HL-60/S4 treated with retinoic acid at 250 ng/mL for 4 days and 3 days (cell line): ENCODE measurements around the gene ZFPM1.

Experiments used
- in situ Hi-C: fragments of 300-500 bp; cut with MboI; formaldehyde crosslinking; loops from 2 replicates; pipeline ENCODE4 v1.7.0; 2022; ENCODE audit warnings: low sequenced_read_pairs

Gene ZFPM1

GRCh38 chr16:88536510-88536909 lies 83.4 kb downstream of the ZFPM1 start:
- in situ Hi-C loops = no loop called here

DNA sequence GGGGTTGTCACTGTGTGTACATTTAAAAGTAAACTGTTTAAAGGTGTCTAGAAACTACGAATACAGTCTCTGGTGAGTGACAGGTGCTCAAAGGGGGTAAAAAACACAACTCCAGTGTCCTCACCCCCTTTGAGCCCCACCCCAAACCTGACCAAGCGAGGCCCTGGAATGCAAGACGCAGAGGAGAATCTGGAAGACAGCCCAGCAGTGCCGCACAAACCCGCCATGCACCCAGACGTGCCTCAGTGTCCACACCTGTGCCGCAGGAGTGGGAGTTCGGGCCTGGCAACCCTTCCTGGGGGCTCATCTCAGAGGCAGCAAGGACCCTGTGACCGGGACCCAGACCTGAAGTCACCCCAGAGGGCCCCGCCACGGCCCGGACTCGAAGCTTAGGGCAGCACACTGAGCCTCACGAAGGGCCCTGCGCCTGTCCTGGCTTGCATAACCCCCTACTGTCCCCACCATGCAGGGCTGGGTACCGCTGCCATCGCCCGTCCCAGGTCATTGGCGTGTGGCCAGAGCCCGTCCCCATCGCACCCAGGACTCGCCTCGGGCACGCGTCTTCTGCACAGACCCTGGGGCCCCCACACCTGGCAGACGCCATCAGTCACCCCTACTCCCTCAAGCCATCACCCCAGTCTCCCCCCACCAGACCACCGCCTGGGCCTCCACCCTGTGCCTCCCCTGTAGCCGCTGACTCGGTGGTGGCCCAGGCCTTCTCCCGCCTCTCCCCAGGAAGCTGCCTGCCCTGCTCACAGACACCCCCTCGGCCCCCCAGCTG lies 84.1 kb downstream of the ZFPM1 start:
- in situ Hi-C loops = no loop called here

DNA sequence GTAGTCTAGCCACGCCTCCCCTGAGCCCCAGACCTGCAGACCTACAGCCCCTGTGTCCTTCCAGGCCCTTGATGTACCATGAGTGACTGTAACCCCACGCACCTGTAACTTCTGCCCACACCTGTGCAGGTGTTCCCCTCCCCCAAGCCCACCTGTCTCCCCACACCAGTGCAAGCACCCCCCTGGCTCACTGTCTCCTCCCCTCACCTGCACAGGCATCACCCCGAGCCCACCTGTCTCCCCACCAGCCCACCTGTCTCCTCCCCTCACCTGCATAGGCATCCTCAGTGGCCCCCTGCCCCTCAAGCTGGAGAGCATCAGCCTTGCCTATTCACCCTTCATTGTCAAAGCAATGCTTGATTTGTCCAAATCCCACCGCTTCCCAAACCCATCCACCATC lies 84.8 kb downstream of the ZFPM1 start:
- in situ Hi-C loops = no loop called here

GRCh38 chr16:88538366-88539060 lies 85.4 kb downstream of the ZFPM1 start:
- in situ Hi-C loops = no loop called here

DNA sequence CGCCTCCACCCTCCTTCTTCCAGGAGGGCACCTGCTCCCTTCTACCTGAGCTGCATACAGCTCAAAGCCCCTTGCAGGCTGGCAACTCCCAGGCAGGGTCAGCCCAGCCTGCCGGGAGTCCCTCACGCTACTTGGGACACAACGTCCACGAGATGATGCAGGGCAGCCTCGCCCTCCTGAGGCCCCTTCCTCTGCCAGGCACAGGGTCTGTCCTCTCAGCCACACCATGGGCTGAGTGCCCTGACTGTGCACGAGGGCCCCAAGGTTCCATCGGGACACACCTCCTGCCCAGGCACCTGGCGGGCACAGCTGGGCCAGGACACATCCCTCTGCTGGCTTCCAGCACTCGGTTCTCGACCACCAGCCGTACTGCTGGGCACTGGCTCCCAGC lies 86.2 kb downstream of the ZFPM1 start:
- in situ Hi-C loops = no loop called here

DNA sequence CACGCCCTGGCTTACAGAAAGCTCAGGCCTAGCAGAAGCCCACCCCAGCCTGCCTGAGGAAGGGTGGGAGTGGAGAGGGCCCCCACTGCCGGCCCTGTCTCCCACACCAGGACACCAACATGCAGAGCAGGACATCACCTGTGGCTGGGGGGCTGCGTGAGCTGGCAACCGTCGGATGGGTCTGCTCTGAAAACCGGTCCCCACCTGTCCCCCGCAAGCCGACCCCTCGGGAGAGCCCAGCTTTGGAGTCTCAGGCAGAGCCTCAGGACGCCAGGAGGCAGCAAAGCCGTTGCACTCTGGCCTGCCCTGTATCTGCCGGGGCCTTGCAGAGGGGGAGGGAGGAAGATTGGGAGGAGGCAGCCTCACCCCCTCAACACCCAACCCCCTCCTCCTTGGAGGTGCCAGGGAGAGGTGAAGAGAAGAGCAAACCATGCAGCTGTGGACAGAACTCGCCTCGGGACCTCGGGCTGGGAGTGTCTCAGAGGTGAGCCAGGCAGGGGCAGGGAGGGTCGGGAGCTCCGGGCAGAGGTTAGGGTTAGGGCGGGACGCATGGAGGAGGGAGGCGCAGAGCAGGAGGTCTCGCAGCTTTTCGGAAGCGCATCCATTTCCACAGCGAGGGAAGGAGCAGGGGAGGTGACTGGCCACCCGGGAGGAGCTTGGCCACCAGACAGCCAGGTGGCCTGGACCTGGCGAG lies 86.7 kb downstream of the ZFPM1 start:
- in situ Hi-C loops = no loop called here

- in situ Hi-C loops = no loop called here
These were observed 87.4 kb downstream of the ZFPM1 start for GRCh38 chr16:88540346-88540977.

GRCh38 chr16:88541831-88542616 lies 88.9 kb downstream of the ZFPM1 start:
- in situ Hi-C loops = no loop called here

GRCh38 chr16:88543230-88543813 lies 90.2 kb downstream of the ZFPM1 start:
- in situ Hi-C loops = no loop called here

- in situ Hi-C loops = no loop called here
These were observed 92.7 kb downstream of the ZFPM1 start for GRCh38 chr16:88545781-88546180.

DNA sequence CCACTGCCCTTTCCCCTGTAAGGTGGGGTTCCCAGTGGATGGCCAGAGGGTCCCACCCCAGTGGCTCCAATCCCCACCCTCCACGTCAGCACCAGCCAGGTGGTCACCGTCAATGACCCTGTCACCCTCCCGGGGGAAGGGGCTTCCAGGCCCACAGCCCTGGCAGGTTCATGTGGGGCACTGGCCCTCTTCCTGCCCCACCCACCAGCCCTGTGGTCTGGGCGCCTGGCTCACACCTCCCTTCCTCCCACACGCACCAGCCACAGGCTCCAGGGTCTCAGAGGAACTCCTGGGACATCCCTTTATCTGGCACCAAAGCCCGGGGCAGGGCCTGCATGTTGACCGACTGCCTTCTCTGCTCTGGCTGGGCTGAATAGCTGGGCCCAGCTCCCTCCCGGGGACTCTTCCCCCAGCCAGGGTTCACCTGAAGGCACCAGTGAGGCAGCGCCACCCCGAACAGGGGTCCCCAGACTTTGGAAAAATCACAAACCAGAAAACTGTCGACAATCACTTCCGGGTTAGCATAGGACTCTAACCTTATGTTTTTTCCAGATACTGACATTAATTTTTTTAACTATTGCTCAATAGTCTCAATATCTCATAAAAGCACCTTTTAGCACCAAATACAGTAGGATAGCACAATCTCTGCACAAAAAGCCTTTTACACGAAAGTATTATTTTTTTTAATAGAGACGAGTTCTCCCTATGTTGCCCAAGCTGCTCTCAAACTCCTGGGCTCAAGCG lies 95.2 kb downstream of the ZFPM1 start:
- in situ Hi-C loops = no loop called here

DNA sequence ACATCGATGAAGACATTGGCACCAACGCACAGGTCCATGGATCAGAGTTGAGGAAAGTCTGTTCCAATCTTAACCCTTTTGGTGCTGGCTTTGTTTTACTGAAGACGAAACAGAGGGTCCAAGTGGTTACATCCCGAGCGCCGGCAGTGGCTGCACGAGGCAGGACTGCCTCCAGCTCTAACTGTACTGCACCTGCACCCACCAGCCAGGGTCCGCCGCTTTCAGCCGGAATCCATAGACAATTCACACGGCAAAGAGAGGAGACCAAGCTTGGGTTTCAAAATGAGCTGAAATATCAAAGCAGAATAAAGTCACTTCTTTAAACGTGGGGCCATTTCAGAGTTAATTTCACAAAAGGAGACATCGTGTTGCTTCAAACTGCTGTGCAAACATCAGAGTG lies 95.9 kb downstream of the ZFPM1 start:
- in situ Hi-C loops = no loop called here

DNA sequence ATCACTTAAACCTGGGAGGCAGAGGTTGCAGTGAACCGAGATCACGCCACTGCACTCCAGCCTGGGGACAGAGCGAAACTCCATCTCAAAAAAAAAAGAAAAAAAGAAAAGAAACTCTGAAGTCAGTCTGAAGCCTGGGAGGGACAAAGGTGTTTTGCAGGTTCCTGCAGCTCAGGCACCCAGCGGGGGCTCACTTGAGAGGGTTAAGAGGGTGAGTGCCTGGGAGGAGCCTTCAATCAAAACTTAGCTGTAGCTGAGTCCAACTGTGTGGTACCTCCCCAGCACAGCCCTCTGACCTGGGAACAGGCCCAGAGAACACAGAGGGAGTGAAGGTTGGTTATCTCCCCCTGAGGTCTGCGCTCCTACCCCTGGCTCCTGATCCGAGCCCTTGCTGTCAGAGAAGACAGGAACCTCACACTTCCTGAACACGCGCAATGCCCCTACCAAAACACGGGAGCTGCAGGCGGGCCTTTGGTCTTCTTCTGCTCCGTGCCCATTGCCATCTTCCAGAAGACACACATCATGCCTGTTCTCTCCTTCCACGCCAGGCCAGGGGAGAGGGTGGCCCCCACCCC lies 96.7 kb downstream of the ZFPM1 start:
- in situ Hi-C loops = no loop called here

- in situ Hi-C loops = no loop called here
These were observed 97.2 kb downstream of the ZFPM1 start for GRCh38 chr16:88550246-88550661.

DNA sequence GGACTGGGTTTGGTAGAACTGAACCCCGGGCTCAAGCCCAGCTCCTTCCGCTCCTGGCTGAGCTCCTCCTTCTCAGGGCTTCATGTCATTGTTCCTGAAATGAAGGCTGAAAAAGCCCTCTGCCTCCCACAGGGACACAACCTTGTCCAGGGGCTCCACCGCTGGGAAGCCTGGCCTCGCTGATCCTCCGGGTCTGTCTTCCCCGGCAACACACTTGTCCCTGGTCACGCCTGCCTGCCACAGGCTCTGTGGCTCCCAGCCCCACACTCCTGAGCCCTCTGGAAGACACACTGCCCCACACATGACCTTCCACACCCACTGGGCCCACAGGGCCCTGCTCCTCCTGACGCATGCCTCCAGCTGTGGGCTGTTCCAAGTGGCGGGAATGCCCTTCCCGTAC lies 99.1 kb downstream of the ZFPM1 start:
- in situ Hi-C loops = no loop called here

DNA sequence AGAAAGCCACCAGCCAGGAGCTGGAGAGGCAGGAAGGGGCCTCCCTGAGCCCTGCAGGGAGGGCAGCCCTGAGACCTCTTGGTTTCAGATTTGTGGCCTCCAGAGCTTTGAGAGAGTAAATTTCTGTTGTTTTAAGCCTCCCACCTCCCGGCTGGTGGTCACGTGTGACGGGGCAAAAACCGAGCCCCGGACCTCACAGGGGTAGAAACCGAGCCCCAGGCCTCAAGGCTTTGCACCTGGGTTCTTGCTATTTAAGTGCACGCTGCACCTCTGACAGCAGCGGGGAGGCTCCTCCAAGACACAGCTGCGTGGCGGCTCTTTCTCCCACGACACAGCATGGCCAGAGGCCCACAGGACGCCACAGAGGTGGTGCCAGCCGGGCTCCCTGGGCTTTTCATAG lies 99.7 kb downstream of the ZFPM1 start:
- in situ Hi-C loops = no loop called here

DNA sequence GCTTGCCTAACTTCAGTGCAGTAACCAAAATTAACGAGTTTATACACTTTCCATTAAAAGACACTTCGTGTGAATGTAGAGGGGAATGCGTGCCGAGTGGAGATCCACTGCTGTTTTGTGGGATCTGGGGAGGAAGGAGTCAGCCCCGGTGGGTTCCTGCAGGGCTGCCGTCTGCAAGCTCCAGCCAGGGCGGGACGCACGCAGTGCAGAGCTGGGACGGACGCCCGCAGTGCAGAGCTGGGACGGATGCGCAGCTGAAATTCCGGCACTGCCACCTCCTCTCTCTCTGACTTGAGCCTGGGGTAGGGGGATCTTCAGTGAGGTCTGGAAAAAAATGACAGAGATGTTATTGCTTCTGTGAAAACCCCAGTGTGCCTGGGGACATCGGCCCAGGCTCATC lies 100.7 kb downstream of the ZFPM1 start:
- in situ Hi-C loops = no loop called here

DNA sequence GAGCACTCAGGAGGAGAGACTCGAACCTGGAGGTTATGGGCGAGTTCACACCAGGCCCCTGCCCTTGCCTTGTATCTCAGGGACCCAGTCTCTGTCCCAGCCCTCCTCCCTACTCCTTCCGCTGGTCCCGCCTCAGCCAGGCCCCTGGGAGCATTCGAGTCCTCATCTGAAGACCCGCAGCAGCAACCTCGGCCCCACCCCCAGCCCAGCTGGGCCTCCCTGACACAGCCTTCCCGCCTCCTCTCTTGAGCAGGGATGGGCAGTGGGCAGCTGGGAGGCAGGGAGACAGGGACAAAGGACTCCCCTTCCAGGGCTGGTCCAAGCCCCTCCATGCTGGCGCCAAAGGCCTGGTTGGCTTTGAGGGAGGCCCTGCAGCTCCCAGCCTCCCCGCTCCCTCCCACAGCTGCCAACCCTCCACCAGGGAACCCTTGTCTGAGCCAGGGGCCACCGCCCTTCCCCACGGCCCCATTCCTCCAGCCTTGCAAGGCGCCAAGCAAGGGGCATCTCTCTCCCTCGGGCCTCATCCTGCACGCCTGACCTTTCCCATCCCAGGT lies 101.7 kb downstream of the ZFPM1 start:
- in situ Hi-C loops = no loop called here
